Activated CD8-positive, alpha-beta T cell treated with anti-CD3 and anti-CD28 coated beads for 36 hours (primary cell): ENCODE data around the gene CAMTA1. TPM values are rescaled to one million over a fixed set of nuclear protein-coding genes. Genes with fewer than 3 reads are reported as not detected.

ENCODE experiments used
- ATAC-seq: fragments of 200-7000 bp; cut with Tn5 transposase; one replicate; pipeline ENCODE4 v1.10.0; 2021; ENCODE audit warnings: mild to moderate bottlenecking, moderate library complexity
- CTCF ChIA-PET: fragments of 350-600 bp; sonication (Branson Sonifier 250); formaldehyde crosslinking; loops from one replicate; lab custom pipeline; 2021; ENCODE audit warnings: antibody characterized with exemption; lab: Charles Lee
- POLR2A ChIA-PET: fragments of 350-600 bp; sonication (Branson Sonifier 250); formaldehyde crosslinking; loops from one replicate; lab custom pipeline; 2021; ENCODE audit warnings: antibody characterized with exemption; lab: Charles Lee
- DNase-seq: peaks from one replicate; pipeline ENCODE4 v3.0.0-alpha.2; 2020
- H3K27ac Mint-ChIP-seq: one replicate; pipeline ENCODE4 v1.8.0; 2021; ENCODE audit warnings: mild to moderate bottlenecking, mixed read lengths
- H3K27me3 Mint-ChIP-seq: one replicate; pipeline ENCODE4 v1.8.0; 2021; ENCODE audit warnings: mixed read lengths
- H3K36me3 Mint-ChIP-seq: one replicate; pipeline ENCODE4 v1.8.0; 2021; ENCODE audit warnings: low read depth, mixed read lengths
- H3K4me1 Mint-ChIP-seq: one replicate; pipeline ENCODE4 v1.8.0; 2021; ENCODE audit warnings: low read depth, mixed read lengths
- H3K4me3 Mint-ChIP-seq: one replicate; pipeline ENCODE4 v1.8.0; 2021; ENCODE audit warnings: mild to moderate bottlenecking, moderate library complexity, mixed read lengths
- H3K9me3 Mint-ChIP-seq: one replicate; pipeline ENCODE4 v1.8.0; 2021; ENCODE audit warnings: mixed read lengths
- intact Hi-C: fragments of 100-400 bp; cut with micrococcal nuclease; formaldehyde crosslinking; loops from one replicate; pipeline ENCODE4 v1.10.0; 2022
- total RNA-seq, 2 experiments: library from RNA; stranded (reverse); gene quantifications; one replicate each; pipeline ENCODE4 v1.2.3, GENCODE V29; 2021
- TF ChIP-seq, protein P1 (sequence below): fragments of 200-600 bp; IDR thresholded peaks from one replicate; pipeline ENCODE4 v1.8.0; 2022; ENCODE audit warnings: antibody characterized with exemption, mild to moderate bottlenecking

The CAMTA1 gene
- total RNA-seq, 2 experiments from 2014 or later: 67.7 to 70.9 TPM

DNA sequence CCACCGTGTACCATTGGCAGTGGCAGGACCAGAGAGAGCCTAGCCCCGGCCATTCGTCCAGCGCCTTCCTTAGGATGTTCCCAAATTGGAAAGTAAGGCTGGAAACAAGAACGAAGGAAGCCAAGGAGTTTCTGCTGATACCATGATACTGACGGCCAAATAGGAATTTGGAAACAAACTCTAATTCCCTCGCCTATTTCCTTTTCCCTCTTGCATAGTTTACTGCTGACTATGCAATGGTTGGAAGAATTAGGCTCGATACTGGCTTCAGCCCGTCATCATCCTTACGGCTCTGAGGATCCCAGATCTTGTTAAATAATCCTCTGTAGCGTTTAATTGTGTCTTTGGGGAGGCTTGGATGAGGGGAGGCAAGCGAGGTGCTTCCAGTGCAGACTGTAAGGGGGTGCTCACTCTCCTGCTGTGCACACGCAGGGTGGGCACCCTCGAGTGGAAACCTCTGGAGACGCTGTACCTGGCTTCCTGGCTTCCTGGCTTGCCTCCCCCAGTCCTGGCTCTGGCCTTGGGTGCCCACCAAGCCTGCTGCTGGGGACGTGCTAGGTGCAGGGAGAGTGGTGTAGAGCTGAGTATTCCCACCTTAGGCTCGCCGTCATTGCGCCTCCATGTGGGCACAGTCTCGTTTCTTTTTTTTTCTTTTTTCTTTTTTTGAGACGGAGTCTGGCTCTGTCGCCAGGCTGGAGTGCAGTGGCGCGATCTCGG, 27.4 kb upstream of the CAMTA1 start:
- ChIA-PET CTCF (no interaction called here), POLR2A (interaction anchor here (0.6 kb wide), 3 partner anchors 12 to 60 kb away, joined by 3 to 6 read pairs (median 3); no protein-coding TSS in a partner anchor)
- Mint-ChIP-seq H3K4me1 (no peaks in the 10 kb centered on the region), H3K36me3 (no peaks in the 10 kb centered on the region), H3K9me3 (no peaks in the 10 kb centered on the region), H3K27ac (no peak overlapping the region), H3K27me3 (peaks cover 11% of the 10 kb centered on the region), H3K4me3 (no peak overlapping the region)
- ATAC-seq (no peak), DNase-seq (no peak)
- TF ChIP-seq, protein P1, sequence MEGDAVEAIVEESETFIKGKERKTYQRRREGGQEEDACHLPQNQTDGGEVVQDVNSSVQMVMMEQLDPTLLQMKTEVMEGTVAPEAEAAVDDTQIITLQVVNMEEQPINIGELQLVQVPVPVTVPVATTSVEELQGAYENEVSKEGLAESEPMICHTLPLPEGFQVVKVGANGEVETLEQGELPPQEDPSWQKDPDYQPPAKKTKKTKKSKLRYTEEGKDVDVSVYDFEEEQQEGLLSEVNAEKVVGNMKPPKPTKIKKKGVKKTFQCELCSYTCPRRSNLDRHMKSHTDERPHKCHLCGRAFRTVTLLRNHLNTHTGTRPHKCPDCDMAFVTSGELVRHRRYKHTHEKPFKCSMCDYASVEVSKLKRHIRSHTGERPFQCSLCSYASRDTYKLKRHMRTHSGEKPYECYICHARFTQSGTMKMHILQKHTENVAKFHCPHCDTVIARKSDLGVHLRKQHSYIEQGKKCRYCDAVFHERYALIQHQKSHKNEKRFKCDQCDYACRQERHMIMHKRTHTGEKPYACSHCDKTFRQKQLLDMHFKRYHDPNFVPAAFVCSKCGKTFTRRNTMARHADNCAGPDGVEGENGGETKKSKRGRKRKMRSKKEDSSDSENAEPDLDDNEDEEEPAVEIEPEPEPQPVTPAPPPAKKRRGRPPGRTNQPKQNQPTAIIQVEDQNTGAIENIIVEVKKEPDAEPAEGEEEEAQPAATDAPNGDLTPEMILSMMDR: no peak
- intact Hi-C loops: no loop called here

DNA sequence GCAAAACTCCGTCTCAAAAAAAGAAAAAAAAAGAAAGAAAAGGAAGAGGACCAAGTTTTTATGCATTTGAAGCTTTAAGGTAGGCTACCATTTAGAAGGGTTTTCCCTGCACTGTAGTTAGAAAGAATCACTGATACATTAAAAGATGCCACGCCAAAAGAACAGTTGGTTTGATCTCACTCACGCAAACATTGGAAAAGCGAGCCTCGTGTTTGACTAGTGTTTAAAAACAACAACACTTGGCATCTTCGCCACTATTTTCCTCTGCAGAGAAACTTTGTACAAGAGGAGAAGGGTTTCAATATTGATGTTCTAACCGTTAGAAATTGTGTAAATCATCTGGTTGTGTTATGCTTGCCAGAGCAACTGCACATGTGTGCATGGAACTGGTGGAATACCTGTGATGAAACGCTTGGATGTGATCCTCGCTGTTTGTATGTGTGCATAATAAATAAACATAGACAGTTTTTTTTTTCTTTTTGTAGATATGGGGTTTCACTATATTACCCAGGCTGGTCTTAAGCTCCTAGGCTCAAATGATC, 24.0 kb upstream of the CAMTA1 start:
- Mint-ChIP-seq H3K4me3 (no peak overlapping the region), H3K36me3 (no peaks in the 10 kb centered on the region), H3K4me1 (no peaks in the 10 kb centered on the region), H3K27me3 (peaks cover 1% of the 10 kb centered on the region), H3K9me3 (no peaks in the 10 kb centered on the region), H3K27ac (no peak overlapping the region)
- POLR2A ChIA-PET: no interaction called here
- intact Hi-C loops: no loop called here
- no peak for DNase-seq
- ATAC-seq: no peak
- TF ChIP-seq, protein P1: no peak
- CTCF ChIA-PET: no interaction called here

DNA sequence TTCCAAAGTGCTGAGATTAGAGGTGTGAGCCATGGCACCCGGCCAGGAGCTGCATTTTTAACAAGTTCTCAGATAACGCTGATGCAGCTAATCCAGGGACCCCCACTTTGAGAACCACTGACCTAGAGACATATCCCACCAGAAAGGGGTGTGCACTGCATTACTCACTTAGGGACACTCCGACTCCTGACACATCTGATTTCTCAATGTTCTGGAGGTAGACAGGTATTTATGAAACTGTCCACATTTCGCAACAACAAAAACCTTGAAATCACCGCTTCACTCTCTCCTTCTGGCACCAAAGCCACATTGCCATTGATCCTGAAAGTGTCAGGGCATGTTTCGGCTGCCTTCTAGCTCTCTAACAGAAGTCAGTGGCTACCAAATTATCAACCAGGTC, 23.2 kb upstream of the CAMTA1 start:
- intact Hi-C loops: no loop called here
- no peak for ATAC-seq
- TF ChIP-seq, protein P1: no peak
- DNase-seq: no peak
- CTCF ChIA-PET: no interaction called here
- POLR2A ChIA-PET: no interaction called here
- Mint-ChIP-seq H3K9me3 (no peaks in the 10 kb centered on the region), H3K4me3 (no peak overlapping the region), H3K27ac (no peak overlapping the region), H3K27me3 (peaks cover 1% of the 10 kb centered on the region), H3K36me3 (no peaks in the 10 kb centered on the region), H3K4me1 (no peaks in the 10 kb centered on the region)

DNA sequence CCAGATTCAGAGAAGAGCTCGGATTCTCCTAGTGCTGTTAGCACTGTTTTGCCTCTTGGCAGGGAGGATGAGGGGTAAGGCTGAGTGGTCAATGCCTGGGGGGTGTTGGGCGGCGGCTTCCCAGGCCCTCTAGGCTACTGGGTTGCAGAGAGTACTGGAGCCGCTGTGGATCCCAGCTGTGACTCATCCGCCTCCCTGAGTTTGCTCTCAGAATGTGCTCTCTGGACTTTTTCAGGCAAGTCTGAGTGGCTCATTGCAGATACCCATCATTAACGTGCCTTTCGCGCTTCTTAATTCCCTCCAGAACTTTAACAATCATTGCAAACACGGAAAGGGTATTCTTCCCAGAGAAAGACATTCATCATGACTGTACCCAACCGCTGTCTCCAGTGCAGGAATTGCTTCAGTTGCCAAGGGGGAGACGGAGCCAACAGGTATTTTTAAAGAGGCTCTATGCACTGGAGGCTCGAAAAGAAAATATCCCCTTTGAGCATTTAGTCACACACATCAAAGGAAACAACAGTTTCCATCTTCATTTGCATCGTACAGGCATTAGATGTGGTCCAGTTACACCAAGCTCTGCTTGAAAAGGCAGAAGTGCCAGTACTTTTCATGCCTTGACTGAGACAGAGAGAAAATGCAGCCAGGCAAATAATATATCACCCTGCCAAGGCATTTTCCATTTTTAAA, 14.4 kb upstream of the CAMTA1 start:
- Mint-ChIP-seq H3K27me3 (peaks cover 5% of the 10 kb centered on the region), H3K4me1 (no peaks in the 10 kb centered on the region), H3K27ac (no peak overlapping the region), H3K9me3 (no peaks in the 10 kb centered on the region), H3K36me3 (no peaks in the 10 kb centered on the region), H3K4me3 (no peak overlapping the region)
- CTCF ChIA-PET: interaction anchor here (1.3 kb wide), 1 partner anchor 54 kb away, joined by 3 read pairs; no protein-coding TSS in a partner anchor
- TF ChIP-seq, protein P1: no peak
- POLR2A ChIA-PET: no interaction called here
- DNase-seq (no peak), ATAC-seq (no peak)
- intact Hi-C loops: no loop called here

DNA sequence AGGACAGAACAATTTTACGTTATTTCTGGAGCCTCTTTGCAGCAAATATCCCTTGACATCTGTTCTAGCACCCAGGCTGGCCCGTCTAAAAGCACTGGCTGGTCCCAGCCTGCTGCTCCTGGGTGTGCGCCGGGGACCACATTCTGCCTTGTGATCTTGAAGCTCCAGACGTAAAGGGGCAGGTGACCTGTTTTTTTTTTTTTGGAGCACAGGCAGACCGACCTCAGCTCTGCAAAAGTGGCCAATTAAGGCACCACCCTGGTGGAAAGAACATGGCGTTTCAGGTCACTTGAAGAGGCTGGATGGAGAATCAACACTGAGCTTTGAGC, 13.8 kb upstream of the CAMTA1 start:
- Mint-ChIP-seq H3K4me1 (no peaks in the 10 kb centered on the region), H3K9me3 (peaks cover 2% of the 10 kb centered on the region), H3K27ac (no peak overlapping the region), H3K36me3 (no peaks in the 10 kb centered on the region), H3K4me3 (no peak overlapping the region), H3K27me3 (peaks cover 5% of the 10 kb centered on the region)
- intact Hi-C loops: no loop called here
- no peak for ATAC-seq
- CTCF ChIA-PET: interaction anchor here (1.3 kb wide), 1 partner anchor 54 kb away, joined by 3 read pairs; no protein-coding TSS in a partner anchor
- TF ChIP-seq, protein P1: no peak
- POLR2A ChIA-PET: no interaction called here
- DNase-seq: no peak
